Ramos (cell line): ENCODE results near the gene CEP350.
"Not testable (repeated sequence)": the region's sequence is repeated elsewhere in the genome, so short reads cannot be mapped to it uniquely, and the experiment has no call there.

Experiments used
- in situ Hi-C: fragments of 300-500 bp; cut with MboI; formaldehyde crosslinking; loops from one replicate; pipeline ENCODE4 v1.14.3; 2022; ENCODE audit warnings: low sequenced_read_pairs; ENCODE audit not compliant: unreplicated experiment

Gene CEP350

DNA sequence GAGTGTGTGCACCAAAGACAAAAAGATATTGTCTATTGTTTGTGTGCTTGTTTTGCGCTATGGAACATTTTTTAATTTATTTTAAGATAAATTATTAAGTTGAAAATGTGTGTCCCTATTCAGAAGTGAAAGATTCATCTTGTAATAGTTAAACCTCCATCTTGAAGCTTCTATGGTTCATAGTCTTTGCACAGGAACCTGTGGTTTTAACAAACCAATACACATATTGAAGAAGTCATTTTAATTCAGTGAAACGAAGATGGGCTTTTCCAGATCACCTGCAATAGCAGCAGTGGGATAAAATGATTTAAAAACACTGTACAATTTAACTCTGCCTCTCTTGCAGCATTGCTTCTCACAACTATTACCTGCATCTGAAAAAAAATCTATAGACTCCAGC is 157.5 kb downstream of the CEP350 start:
- in situ Hi-C loops, result no loop called here

DNA sequence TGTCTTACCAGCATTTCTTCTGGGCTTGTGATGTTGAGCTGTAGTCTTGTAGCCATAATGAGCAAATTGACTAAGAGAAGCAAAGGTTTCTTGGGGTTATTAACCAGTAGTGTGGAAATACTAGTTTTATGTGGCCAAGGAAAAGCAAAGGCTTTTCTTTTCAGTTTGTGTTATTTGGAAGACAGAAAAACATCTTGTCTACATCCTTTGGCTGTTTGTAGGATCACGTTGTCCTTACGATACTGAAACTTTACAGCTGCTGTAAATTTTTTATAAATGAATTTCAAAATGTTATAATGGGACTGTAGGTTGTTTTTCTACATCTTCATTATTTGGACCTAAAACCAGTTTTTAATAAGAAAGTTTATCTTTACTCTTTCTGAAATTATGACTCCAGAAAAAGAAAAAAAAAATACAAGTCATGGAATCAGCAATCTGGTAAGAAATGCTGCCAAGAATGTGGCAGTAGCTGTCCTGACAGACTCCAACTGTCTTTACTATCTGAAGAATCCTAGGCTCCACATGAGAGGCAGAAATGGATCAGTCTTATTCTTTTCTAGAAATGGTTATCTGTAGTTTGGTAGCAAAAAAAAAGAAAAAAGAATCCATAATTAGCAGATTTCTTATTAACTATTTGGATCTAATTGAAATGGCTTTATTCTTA is 158.5 kb downstream of the CEP350 start:
- in situ Hi-C loops, result no loop called here

- in situ Hi-C loops, result no loop called here
Measured at GRCh38 chr1:180114396-180114945, 159.9 kb downstream of the CEP350 start.

DNA sequence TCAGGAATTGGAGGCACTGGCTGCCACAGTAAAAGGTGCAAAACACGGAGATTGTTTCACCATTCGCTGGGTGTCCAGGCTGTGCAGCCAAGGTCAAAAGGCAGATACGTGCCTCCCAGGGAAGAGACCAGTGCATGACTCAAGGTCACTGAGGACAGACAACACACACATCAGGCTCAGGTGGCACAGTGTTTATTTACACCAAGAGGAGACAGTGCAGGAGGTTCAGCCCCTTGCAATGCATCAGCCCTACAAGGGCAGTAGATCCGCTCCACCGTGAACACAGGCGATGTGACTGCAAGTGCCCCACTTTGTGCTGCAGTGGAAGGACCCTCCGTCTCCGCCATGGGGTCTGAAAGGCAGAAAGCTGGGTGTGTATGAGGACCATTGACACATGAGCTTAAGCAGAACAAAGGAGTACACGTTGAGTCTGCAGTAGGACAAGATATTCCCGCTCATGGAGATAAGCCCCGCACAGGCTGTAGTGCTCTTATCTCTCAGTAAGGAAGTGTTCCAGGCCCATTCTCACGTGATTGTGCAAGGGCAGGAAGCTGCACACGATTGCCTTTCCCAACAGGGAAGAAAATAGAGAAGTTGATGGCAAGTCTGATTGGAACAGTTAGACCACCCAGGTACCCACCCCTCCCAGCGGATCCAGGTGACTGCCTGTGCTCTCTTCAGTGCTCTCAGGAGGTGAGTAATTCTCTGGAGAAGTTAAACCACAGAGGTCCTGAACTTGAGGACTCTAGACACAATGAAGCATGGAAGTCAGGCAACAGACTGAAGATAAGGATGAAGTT is 162.6 kb downstream of the CEP350 start:
- in situ Hi-C loops, result no loop called here

- in situ Hi-C loops, result no loop called here
Measured at GRCh38 chr1:180117764-180118116, 163.1 kb downstream of the CEP350 start.

DNA sequence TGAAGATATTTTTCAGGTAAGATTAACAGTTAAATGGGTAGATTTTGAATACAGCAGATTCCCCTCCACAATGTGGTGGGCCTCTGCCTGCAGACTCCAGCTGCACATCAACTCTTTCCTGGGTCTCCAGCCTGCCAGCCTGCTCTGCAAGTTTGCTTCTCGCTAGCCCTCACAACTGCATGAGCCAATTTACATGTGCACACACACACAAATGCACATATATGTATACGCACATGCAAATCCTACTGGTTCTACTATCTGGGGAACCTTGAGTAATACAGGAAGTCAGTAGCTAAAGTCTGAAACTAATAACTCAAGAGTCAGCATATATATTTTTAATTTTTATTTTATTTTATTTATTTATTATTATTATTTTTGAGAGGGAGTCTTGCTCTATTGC is 165.2 kb downstream of the CEP350 start:
- in situ Hi-C loops, result no loop called here

- in situ Hi-C loops, result no loop called here
Measured at GRCh38 chr1:180123463-180123936, 168.9 kb downstream of the CEP350 start.

GRCh38 chr1:180130651-180131050 is 176.0 kb downstream of the CEP350 start:
- in situ Hi-C loops, result no loop called here

DNA sequence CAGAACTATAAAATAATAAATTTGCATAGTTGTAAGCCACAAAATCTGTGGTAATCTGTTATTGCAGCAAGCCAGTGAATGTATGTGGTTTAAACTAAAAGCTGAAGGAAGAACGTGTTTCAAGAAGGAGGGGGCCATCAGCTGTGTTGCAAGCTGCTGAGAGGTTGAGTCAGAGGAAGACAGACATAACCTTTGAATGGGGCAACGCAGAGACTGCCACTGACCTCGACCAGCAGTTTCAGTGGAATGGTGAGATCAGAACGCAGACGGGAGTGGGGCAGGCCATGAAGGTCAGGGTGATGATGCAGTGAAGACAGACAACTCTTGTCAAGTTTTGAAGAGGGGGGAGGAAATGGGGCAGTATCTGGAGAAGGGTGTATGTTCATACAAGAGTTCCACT is 176.9 kb downstream of the CEP350 start:
- in situ Hi-C loops, result no loop called here

DNA sequence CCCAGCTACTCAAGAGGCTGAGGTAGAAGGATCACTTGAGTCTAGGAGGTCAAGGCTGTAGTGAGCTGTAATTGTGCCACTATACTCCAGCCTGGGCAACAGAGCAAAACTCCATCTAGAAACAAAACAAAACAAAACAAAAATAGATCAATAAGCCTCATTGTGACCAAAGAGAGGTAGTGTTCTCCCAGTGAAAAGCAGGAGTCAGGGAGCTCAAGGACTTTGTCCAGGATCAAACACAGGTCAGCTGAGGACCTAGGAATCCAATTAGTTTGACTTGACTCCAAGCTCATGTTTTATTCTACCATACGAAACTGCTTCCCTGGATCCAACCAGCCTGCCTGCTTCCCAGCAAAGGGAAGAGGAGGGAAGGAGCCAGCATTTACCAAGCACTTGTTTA is 178.6 kb downstream of the CEP350 start:
- in situ Hi-C loops, result no loop called here

DNA sequence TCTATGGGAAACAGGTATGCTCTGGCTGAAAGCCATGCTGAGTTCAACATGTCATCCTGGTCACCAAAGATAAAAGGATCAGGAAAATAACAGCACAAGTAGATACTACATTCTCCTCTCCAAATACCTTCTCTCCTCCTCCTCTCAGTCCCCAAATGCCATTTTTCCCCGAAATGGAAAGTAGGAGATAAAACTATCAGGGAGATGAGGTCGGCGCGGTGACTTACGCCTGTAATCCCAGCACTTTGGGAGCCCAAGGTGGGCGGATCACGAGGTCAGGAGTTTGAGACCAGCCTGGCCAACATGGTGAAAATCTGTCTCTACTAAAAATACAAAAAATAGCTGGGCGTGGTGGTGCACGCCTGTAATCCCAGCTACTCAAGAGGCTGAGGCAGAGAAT is 179.1 kb downstream of the CEP350 start:
- in situ Hi-C loops, result not testable (repeated sequence)

GRCh38 chr1:180135535-180135934 is 180.9 kb downstream of the CEP350 start:
- in situ Hi-C loops, result no loop called here

DNA sequence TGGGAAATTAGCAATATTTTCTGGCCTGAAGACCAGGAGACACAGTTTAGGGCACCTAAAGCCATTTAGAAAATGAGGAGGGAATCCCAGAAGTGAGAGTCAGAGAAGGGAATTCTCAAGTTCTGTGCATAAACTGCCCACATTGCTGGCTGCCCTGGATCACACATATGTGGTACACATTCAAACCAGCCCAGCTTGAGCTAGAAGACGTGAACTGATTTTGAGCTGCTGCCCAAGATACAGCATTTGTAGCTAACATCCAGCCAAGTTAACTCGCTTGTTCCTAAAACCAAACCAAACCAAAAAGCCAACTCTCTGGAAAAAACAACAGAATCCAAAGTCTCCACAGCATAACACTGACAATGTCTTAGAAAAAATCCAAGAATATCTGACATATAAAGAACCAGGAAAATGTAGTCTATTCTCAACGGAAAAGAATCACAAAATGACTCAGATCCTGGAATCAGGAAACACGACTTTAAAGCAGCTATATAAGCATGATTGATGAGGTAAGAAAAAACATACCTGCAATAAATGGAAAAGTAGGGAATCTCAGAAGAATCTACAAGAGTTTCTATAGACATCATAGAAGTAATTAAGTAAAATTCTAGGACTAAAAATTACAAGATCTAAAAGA is 181.8 kb downstream of the CEP350 start:
- in situ Hi-C loops, result no loop called here

DNA sequence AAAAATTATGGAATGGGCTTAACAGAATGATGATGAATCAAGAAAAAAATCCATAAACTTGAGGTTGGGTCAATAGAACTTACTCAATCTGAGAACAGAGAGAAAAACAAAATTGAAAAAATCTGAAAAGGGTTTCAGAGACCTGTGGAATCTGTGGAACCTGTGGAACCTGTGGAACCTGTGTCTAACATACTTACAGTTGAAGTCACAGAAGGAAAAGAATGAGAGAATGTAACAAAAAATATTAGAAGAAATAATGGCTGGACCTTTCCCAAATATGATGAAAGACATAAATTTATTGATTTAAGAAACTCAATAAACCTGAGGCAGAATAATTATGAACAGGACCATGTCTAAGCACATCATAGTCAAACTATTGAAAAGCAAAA is 182.4 kb downstream of the CEP350 start:
- in situ Hi-C loops, result no loop called here

- in situ Hi-C loops, result no loop called here
Measured at GRCh38 chr1:180137776-180138175, 183.2 kb downstream of the CEP350 start.

GRCh38 chr1:180141381-180141934 is 186.8 kb downstream of the CEP350 start:
- in situ Hi-C loops, result no loop called here

- in situ Hi-C loops, result no loop called here
Measured at GRCh38 chr1:180143359-180143758, 188.7 kb downstream of the CEP350 start.

DNA sequence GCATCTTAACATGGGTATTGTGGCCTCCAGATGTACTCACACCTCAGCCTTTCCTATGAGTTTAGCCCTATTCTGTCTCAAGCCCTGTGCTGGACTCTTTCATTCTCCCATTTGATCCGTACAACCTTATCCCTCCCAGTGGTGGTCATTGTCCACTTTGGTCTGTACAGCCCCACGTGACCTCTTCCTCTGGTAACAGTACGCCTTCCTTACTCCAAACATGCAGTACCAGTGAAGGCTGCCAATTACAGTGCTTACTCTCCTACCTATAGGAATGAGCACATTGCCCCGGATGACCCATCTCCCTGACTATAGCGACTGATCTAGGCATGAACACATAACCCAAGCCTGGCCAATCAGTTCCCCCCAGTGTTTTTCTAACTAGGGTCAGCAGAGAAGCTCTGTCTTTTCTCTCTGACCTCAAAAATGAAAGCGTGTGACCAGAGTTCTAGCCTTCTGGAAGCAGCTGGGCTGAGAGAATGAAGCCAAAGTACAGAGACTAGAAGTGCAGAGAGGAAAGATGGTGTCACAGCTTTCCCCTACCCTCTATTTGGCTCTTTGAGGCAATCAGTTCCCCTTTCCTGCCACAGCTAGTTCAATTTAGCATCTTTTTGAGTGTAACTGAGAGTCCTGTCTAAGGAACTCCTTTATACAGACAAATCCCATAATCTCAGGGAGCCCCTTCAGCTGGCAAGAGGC is 190.2 kb downstream of the CEP350 start:
- in situ Hi-C loops, result no loop called here

- in situ Hi-C loops, result no loop called here
Measured at GRCh38 chr1:180145446-180145845, 190.8 kb downstream of the CEP350 start.

DNA sequence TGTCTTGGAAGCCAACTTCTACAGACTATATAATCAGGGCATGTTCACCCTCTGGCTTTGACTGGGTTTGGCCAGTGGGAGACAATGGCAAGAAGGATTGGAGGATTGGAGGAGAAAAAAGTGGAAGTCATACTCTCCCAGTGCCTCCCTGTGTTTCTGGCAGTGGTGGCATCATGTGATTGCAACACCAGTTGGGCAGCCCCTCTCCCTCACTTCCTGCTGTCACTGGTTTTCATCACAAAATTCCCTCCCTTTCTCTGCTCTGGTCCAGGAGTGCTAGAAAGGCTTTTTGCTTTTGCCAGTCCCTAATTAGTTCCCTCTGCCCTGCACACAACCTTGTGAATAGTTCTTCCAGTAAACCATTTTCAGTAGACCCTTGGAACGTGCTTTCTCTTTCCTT is 196.4 kb downstream of the CEP350 start:
- in situ Hi-C loops, result no loop called here
